ENCODE results near the gene HS6ST1.

Gene HS6ST1

GRCh38 chr2:128310094-128310716 is 8.5 kb downstream of the HS6ST1 start:
- DNase-seq (ENCODE audit: low read depth): no peak

- DNase-seq (ENCODE audit: low read depth): peak; percentile 56
Observed at GRCh38 chr2:128309280-128310093, 9.2 kb downstream of the HS6ST1 start.

- DNase-seq (ENCODE audit: low read depth): no peak
Observed at GRCh38 chr2:128308889-128309279, 9.8 kb downstream of the HS6ST1 start.

GRCh38 chr2:128308284-128308731 is 10.4 kb downstream of the HS6ST1 start:
- no peak for DNase-seq (ENCODE audit: low read depth)

GRCh38 chr2:128307595-128307994 is 11.1 kb downstream of the HS6ST1 start:
- no peak for DNase-seq (ENCODE audit: low read depth)

GRCh38 chr2:128306931-128307460 is 11.7 kb downstream of the HS6ST1 start:
- DNase-seq (ENCODE audit: low read depth): no peak

GRCh38 chr2:128306081-128306930 is 12.4 kb downstream of the HS6ST1 start:
- peak; percentile 98 for DNase-seq (ENCODE audit: low read depth)

GRCh38 chr2:128305555-128306080 is 13.1 kb downstream of the HS6ST1 start:
- peak; percentile 40 for DNase-seq (ENCODE audit: low read depth)

GRCh38 chr2:128304715-128305554 is 13.7 kb downstream of the HS6ST1 start:
- DNase-seq (ENCODE audit: low read depth): peak; percentile 98

- no peak for DNase-seq (ENCODE audit: low read depth)
Observed at GRCh38 chr2:128304330-128304714, 14.3 kb downstream of the HS6ST1 start.

GRCh38 chr2:128303911-128304310 is 14.8 kb downstream of the HS6ST1 start:
- DNase-seq (ENCODE audit: low read depth): no peak

GRCh38 chr2:128303095-128303791 is 15.4 kb downstream of the HS6ST1 start:
- DNase-seq (ENCODE audit: low read depth): no peak

GRCh38 chr2:128302744-128303067 is 16.0 kb downstream of the HS6ST1 start:
- no peak for DNase-seq (ENCODE audit: low read depth)

GRCh38 chr2:128302011-128302743 is 16.5 kb downstream of the HS6ST1 start:
- DNase-seq (ENCODE audit: low read depth): no peak

GRCh38 chr2:128301501-128301966 is 17.1 kb downstream of the HS6ST1 start:
- DNase-seq (ENCODE audit: low read depth): peak; percentile 67

- no peak for DNase-seq (ENCODE audit: low read depth)
Observed at GRCh38 chr2:128301021-128301420, 17.6 kb downstream of the HS6ST1 start.

- no peak for DNase-seq (ENCODE audit: low read depth)
Observed at GRCh38 chr2:128300151-128301020, 18.3 kb downstream of the HS6ST1 start.

- DNase-seq (ENCODE audit: low read depth): no peak
Observed at GRCh38 chr2:128299628-128300027, 19.0 kb downstream of the HS6ST1 start.

Data from iris pigment epithelial cell (primary cell).